ENCODE measurements around the gene PSTPIP2.

GRCh38 chr18:46070232-46070631, 1.8 kb downstream of the PSTPIP2 start:
- TF ChIP-seq TAF1 (IDR thresholded peaks at IDR 0.05; ENCODE audit: borderline replicate concordance, low read depth, low read length) = no peak
- TF ChIP-seq POLR2A (IDR thresholded peaks at IDR 0.05; ENCODE audit: low read depth, low read length) = no peak
